H1 (cell line): Measurements from ENCODE around the gene ICAM5. TPM values are rescaled to one million over a fixed set of nuclear protein-coding genes. Genes with fewer than 3 reads are reported as not detected.

ENCODE experiments used
- CTCF ChIA-PET: fragments of 300-600 bp; sonication (Branson Sonifier 250); formaldehyde crosslinking; loops from one replicate; lab custom pipeline; 2021; ENCODE audit not compliant: partially characterized antibody; lab: Charles Lee
- POLR2A ChIA-PET: fragments of 300-600 bp; sonication (Branson Sonifier 250); formaldehyde crosslinking; loops from one replicate; lab custom pipeline; 2021; ENCODE audit warnings: inconsistent platforms; ENCODE audit not compliant: partially characterized antibody; lab: Charles Lee
- DNase-seq, 2 experiments: peaks; one replicate each; pipeline versions ENCODE4 v3.0.0 to v3.0.0-alpha.2; 2010 to 2022; ENCODE audit warnings: low spot score in 2 of 2, low read depth in 1 of 2, mixed read lengths in 1 of 2
- FAIRE-seq: peaks from 2 replicates; lab custom pipeline; 2011; peaks lifted over from hg19 to GRCh38; lab: Jason Lieb, UNC
- H2AFZ ChIP-seq: 2 replicates; pipeline ENCODE4 v1.8.1; 2012; ENCODE audit warnings: low read length, inconsistent platforms
- H2AK5ac ChIP-seq: 2 replicates; pipeline ENCODE4 v1.6.1; 2013; ENCODE audit warnings: low read depth, low read length
- H2BK120ac ChIP-seq: replicated peaks from 2 replicates; pipeline ENCODE3; 2013; ENCODE audit warnings: low read depth, low read length, inconsistent platforms
- H2BK12ac ChIP-seq: 2 replicates; pipeline ENCODE4 v1.6.1; 2013; ENCODE audit warnings: low read depth, low read length
- H2BK15ac ChIP-seq: 2 replicates; pipeline ENCODE4 v1.6.1; 2013; ENCODE audit warnings: low read length
- H2BK20ac ChIP-seq: 2 replicates; pipeline ENCODE4 v1.6.1; 2013; ENCODE audit warnings: low read length
- H2BK5ac ChIP-seq: 2 replicates; pipeline ENCODE4 v1.6.1; 2013; ENCODE audit warnings: low read depth, low read length
- H3K14ac ChIP-seq: 2 replicates; pipeline ENCODE4 v1.6.1; 2013; ENCODE audit warnings: inconsistent platforms; ENCODE audit not compliant: insufficient read length
- H3K18ac ChIP-seq: 2 replicates; pipeline ENCODE4 v1.6.1; 2013; ENCODE audit warnings: low read length; ENCODE audit errors: extremely low read depth
- H3K23ac ChIP-seq: 2 replicates; pipeline ENCODE4 v1.6.1; 2013; ENCODE audit warnings: inconsistent platforms; ENCODE audit not compliant: insufficient read length
- H3K23me2 ChIP-seq: 2 replicates; pipeline ENCODE4 v1.6.1; 2013; ENCODE audit warnings: low read depth, low read length
- H3K27ac ChIP-seq: 2 replicates; pipeline ENCODE4 v1.6.1; 2011; ENCODE audit warnings: low read depth, low read length, inconsistent platforms
- H3K27me3 ChIP-seq, 4 experiments: replicated peaks in 1 of 4; 1 replicate in 1 of 4; 2 replicates in 3 of 4; pipeline versions ENCODE4 v1.6.1 to v1.8.1; 2011 to 2013; ENCODE audit warnings: low read length in 3 of 4, mild to moderate bottlenecking in 3 of 4, inconsistent platforms in 2 of 4, mixed read lengths in 2 of 4, moderate library complexity in 1 of 4; ENCODE audit not compliant: control insufficient read depth in 3 of 4, insufficient read depth in 3 of 4; ENCODE audit errors: extremely low read depth in 1 of 4
- H3K36me3 ChIP-seq, 4 experiments: 2 replicates each; pipeline versions ENCODE4 v1.6.1 to v1.8.1; 2011 to 2013; ENCODE audit warnings: mild to moderate bottlenecking in 4 of 4, low read length in 3 of 4, moderate library complexity in 2 of 4, control low read depth in 1 of 4, inconsistent platforms in 1 of 4; ENCODE audit not compliant: insufficient read depth in 4 of 4, control insufficient read depth in 2 of 4
- H3K4ac ChIP-seq: replicated peaks from 2 replicates; pipeline ENCODE3; 2013; ENCODE audit warnings: low read length, low read depth, mixed read lengths, inconsistent platforms; ENCODE audit not compliant: insufficient read length
- H3K4me1 ChIP-seq, 4 experiments: replicated peaks in 1 of 4; 1 replicate in 1 of 4; 2 replicates in 3 of 4; pipeline versions ENCODE4 v1.6.1 to v1.8.1; 2011 to 2013; ENCODE audit warnings: low read length in 3 of 4, inconsistent platforms in 2 of 4, mixed read lengths in 1 of 4; ENCODE audit not compliant: insufficient read depth in 4 of 4, control insufficient read depth in 3 of 4
- H3K4me2 ChIP-seq, 2 experiments: 2 replicates each; pipeline versions ENCODE4 v1.6.1 to v1.8.1; 2011 to 2013; ENCODE audit warnings: low read depth in 2 of 2, low read length in 2 of 2, control low read depth in 1 of 2, inconsistent platforms in 1 of 2, mild to moderate bottlenecking in 1 of 2; ENCODE audit not compliant: insufficient read depth in 1 of 2
- H3K4me3 ChIP-seq, 4 experiments: fragments of 200-600, 300-600 bp in 1 of 4; sonication (generic), shearing (Covaris generic), sonication (Bioruptor Twin) in 1 of 4; 2 replicates each; pipeline versions ENCODE4 v1.5.1 to v1.8.1; 2011 to 2016; ENCODE audit warnings: low read length in 4 of 4, low read depth in 3 of 4, control low read depth in 2 of 4, inconsistent platforms in 2 of 4, mild to moderate bottlenecking in 2 of 4, mixed read lengths in 1 of 4, moderate library complexity in 1 of 4; ENCODE audit not compliant: insufficient read depth in 2 of 4; ENCODE audit errors: extremely low read depth in 1 of 4
- H3K56ac ChIP-seq: replicated peaks from 2 replicates; pipeline ENCODE3; 2013; ENCODE audit warnings: low read depth, mild to moderate bottlenecking, mixed read lengths, low read length, inconsistent platforms; ENCODE audit not compliant: insufficient read length
- H3K79me1 ChIP-seq: 2 replicates; pipeline ENCODE4 v1.6.1; 2013; ENCODE audit warnings: low read depth, low read length, control low read depth
- H3K79me2 ChIP-seq, 2 experiments: 2 replicates each; pipeline versions ENCODE4 v1.6.1 to v1.8.1; 2012 to 2013; ENCODE audit warnings: low read length in 2 of 2, mild to moderate bottlenecking in 2 of 2, inconsistent platforms in 1 of 2; ENCODE audit not compliant: insufficient read depth in 2 of 2, control insufficient read depth in 1 of 2
- H3K9ac ChIP-seq, 4 experiments: replicated peaks in 1 of 4; 1 replicate in 1 of 4; 2 replicates in 3 of 4; pipeline versions ENCODE4 v1.6.1 to v1.8.1; 2011 to 2013; ENCODE audit warnings: low read depth in 3 of 4, low read length in 3 of 4, control low read depth in 2 of 4, mild to moderate bottlenecking in 2 of 4, moderate library complexity in 2 of 4, inconsistent platforms in 1 of 4; ENCODE audit errors: extremely low read depth in 1 of 4
- H3K9me3 ChIP-seq, 2 experiments: 2 replicates each; pipeline versions ENCODE4 v1.6.1 to v1.8.1; 2012 to 2013; ENCODE audit warnings: mild to moderate bottlenecking in 2 of 2, moderate library complexity in 2 of 2, control low read depth in 1 of 2, inconsistent platforms in 1 of 2, low read depth in 1 of 2, low read length in 1 of 2, mixed read lengths in 1 of 2; ENCODE audit not compliant: insufficient read depth in 2 of 2
- H4K20me1 ChIP-seq, 2 experiments: replicated peaks in 1 of 2; 2 replicates each; pipeline versions ENCODE3 to v1.8.1; 2011 to 2013; ENCODE audit warnings: inconsistent platforms in 2 of 2, low read length in 2 of 2, mild to moderate bottlenecking in 1 of 2; ENCODE audit not compliant: insufficient read depth in 2 of 2, control insufficient read depth in 1 of 2
- H4K5ac ChIP-seq: 2 replicates; pipeline ENCODE4 v1.6.1; 2013; ENCODE audit warnings: low read length, low read depth, mixed read lengths, inconsistent platforms; ENCODE audit not compliant: insufficient read length
- H4K8ac ChIP-seq: 2 replicates; pipeline ENCODE4 v1.8.0; 2013; ENCODE audit warnings: mild to moderate bottlenecking, moderate library complexity, low read length, inconsistent platforms; ENCODE audit not compliant: insufficient read depth; ENCODE audit errors: extremely low read depth
- H4K91ac ChIP-seq: replicated peaks from 2 replicates; pipeline ENCODE3; 2013; ENCODE audit warnings: low read length, mixed read lengths, inconsistent platforms; ENCODE audit not compliant: insufficient read length
- CEBPB ChIP-seq: IDR thresholded peaks from 2 replicates; pipeline ENCODE4 v1.6.1; 2012; ENCODE audit warnings: low read depth, low read length
- WGBS, 2 experiments: shearing (Covaris generic) in 1 of 2; methylation state at CpG; one replicate each; pipeline versions ENCODE4 v1.1.6 to v1.1.7; 2013 to 2015; ENCODE audit warnings: low lambda C conversion rate in 2 of 2, mixed read lengths in 2 of 2, inconsistent platforms in 1 of 2, low coverage in 1 of 2, missing lambda C conversion rate in 1 of 2; ENCODE audit not compliant: insufficient replicate concordance in 2 of 2, insufficient coverage in 1 of 2, insufficient read length in 1 of 2; ENCODE audit errors: extremely low coverage in 1 of 2, missing lambda C conversion rate in 1 of 2; 5-methylcytosine and 5-hydroxymethylcytosine counted together
- polyA plus RNA-seq, 7 experiments: library from polyadenylated mRNA; depleted of rRNA in 3 of 7; stranded (reverse) in 5 of 7; unstranded in 2 of 7; fragments of >200 nt in 5 of 7; fragments of 200-250 nt in 2 of 7; gene quantifications; 1 replicate in 5 of 7; 2 replicates in 1 of 7; 4 replicates in 1 of 7; pipeline versions ENCODE4 v1.2.1 to v1.2.3, GENCODE V29; 2011 to 2013; ENCODE audit warnings: missing spikeins in 2 of 7, mixed read lengths in 2 of 7
- total RNA-seq: library from RNA; stranded (reverse); fragmentation: NEBNext Ultra II Directional; extraction: Animal tissue kit (Norgen Biotek cat#: 25700); gene quantifications from 2 replicates; pipeline ENCODE4 v1.2.1, GENCODE V29; 2021

The ICAM5 gene
- total and polyA plus RNA-seq, 2 of the 8 experiments (the other 6 are each of a cell fraction or from before 2014, with no cell fraction given), result 3.9 to 4.8 TPM

DNA sequence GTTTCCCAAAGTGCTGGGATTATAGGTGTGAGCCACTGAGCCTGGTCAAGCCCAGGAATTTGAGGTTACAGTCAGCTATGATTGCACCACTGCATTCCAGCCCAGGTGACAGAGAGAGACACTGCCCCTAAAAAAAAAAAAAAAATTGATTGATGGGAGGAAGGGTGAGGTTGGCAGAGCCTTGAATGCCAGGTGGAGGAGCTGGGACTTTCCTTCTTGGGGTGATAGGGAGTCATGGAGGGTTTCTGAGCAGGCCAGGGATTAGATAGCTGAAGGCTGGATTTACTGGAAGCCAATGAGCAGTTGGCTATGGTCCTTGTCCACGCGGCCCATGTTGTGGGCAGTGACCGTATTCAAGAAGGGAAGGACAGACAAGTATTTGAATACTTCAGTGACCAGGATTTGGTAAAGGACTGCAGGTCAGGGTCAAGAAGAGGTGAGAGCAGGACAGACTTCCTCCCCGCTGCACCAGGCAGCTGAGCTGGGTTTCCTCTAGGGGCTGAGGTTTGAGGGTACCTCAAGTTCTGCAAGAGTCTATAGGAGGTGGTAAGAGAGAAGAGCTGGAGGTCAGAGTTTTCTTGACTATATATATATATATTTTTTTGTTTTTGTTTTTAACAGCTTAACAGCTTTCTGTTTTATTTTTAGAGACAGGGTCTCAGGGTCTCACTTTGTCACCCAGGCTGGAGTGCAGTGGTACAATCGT lies 9.9 kb upstream of the ICAM5 start:
- CTCF ChIA-PET, result interaction anchor here (0.6 to 11.6 kb wide), 10 partner anchors 9 to 176 kb away, joined by 3 to 94 read pairs (median 4); partner anchors contain the start of genes ICAM1 and ICAM5

More for the DNA sequence above, 9.9 kb upstream of the ICAM5 start:
- Histone ChIP-seq H3K9ac (no peak overlapping the region), H3K36me3 (no peaks in the 10 kb centered on the region), H3K23me2 (no peaks in the 10 kb centered on the region), H4K8ac (no peak overlapping the region), H3K4me3 (no peak overlapping the region), H2AFZ (no peak overlapping the region), H2BK20ac (no peak overlapping the region), H4K91ac (no peak overlapping the region), H2BK120ac (no peak overlapping the region), H4K20me1 (no peaks in the 10 kb centered on the region), H3K79me2 (no peaks in the 10 kb centered on the region), H2AK5ac (no peak overlapping the region), H3K79me1 (no peaks in the 10 kb centered on the region; the same call in 1 of the 2 replicates), H2BK12ac (no peak overlapping the region), H3K18ac (no peak overlapping the region), H3K27ac (no peak overlapping the region), H3K14ac (no peak overlapping the region), H2BK15ac (no peak overlapping the region; the same call in 1 of the 2 replicates), H3K56ac (no peak overlapping the region), H3K4ac (no peak overlapping the region), H3K27me3 (no peaks in the 10 kb centered on the region), H3K23ac (no peak overlapping the region), H3K4me1 (peaks cover 0 to 5% (median 2%) of the 10 kb centered on the region in 4 experiments; a peak in 1 of 7 replicates), H3K4me2 (no peak overlapping the region), H2BK5ac (no peak overlapping the region), H4K5ac (no peak overlapping the region), H3K9me3 (no peaks in the 10 kb centered on the region)
- FAIRE-seq (no peak), DNase-seq (no peak)
- no peak for TF ChIP-seq CEBPB
- 93% methylated on average over 5 of the region's 5 CpGs; no CpG with 5 or more reads in 1 of the 2 experiments for WGBS, 2 experiments
- POLR2A ChIA-PET, result interaction anchor here (0.6 to 2.0 kb wide), 4 partner anchors 9 to 17 kb away, joined by 3 to 6 read pairs (median 4); partner anchors contain the start of genes ICAM1 and ICAM5
